GM21737 (cell line): ENCODE data around the gene ACRV1.
"Not testable (repeated sequence)": the region's sequence is repeated elsewhere in the genome, so short reads cannot be mapped to it uniquely, and the experiment has no call there.

Experiments
- ATAC-seq: cut with Tn5 transposase; IDR thresholded peaks from one replicate; pipeline ENCODE4 v1.9.1; 2021; ENCODE audit warnings: mild to moderate bottlenecking, moderate library complexity; ENCODE audit not compliant: unreplicated experiment

The ACRV1 gene

GRCh38 chr11:125680747-125681146, at the start of gene ACRV1:
Gene ACRV1 (minus strand): TSS chr11:125680847. CDS start chr11:125680780, 67 bp downstream.
- ATAC-seq: no peak

- ATAC-seq: no peak
Observed at GRCh38 chr11:125728969-125729368, 48.3 kb upstream of the ACRV1 start.

- ATAC-seq: no peak
Observed at GRCh38 chr11:125724125-125724524, 43.5 kb upstream of the ACRV1 start.

GRCh38 chr11:125720781-125721180, 40.1 kb upstream of the ACRV1 start:
- no peak for ATAC-seq

- ATAC-seq: not testable (repeated sequence)
Observed at GRCh38 chr11:125704686-125705085, 24.0 kb upstream of the ACRV1 start.

GRCh38 chr11:125701858-125702621, 21.4 kb upstream of the ACRV1 start:
- ATAC-seq: no peak

- no peak for ATAC-seq
Observed at GRCh38 chr11:125701018-125701610, 20.5 kb upstream of the ACRV1 start.

- ATAC-seq: no peak
Observed at GRCh38 chr11:125694951-125695350, 14.3 kb upstream of the ACRV1 start.

GRCh38 chr11:125692887-125693286, 12.2 kb upstream of the ACRV1 start:
- no peak for ATAC-seq

- ATAC-seq: no peak
Observed at GRCh38 chr11:125690006-125690405, 9.4 kb upstream of the ACRV1 start.

- no peak for ATAC-seq
Observed at GRCh38 chr11:125689274-125689859, 8.7 kb upstream of the ACRV1 start.

- no peak for ATAC-seq
Observed at GRCh38 chr11:125688632-125689031, 8.0 kb upstream of the ACRV1 start.

- ATAC-seq: no peak
Observed at GRCh38 chr11:125688066-125688465, 7.4 kb upstream of the ACRV1 start.

- no peak for ATAC-seq
Observed at GRCh38 chr11:125685228-125685627, 4.6 kb upstream of the ACRV1 start.

- ATAC-seq: no peak
Observed at GRCh38 chr11:125679837-125680236, 810 bp downstream of the ACRV1 start.

- ATAC-seq: no peak
Observed at GRCh38 chr11:125679397-125679796, 1.2 kb downstream of the ACRV1 start.

- ATAC-seq: no peak
Observed at GRCh38 chr11:125675196-125675595, 5.5 kb downstream of the ACRV1 start.

- ATAC-seq: no peak
Observed at GRCh38 chr11:125674210-125674609, 6.4 kb downstream of the ACRV1 start.

GRCh38 chr11:125671561-125671960, 9.1 kb downstream of the ACRV1 start:
- no peak for ATAC-seq

GRCh38 chr11:125670172-125670571, 10.5 kb downstream of the ACRV1 start:
- ATAC-seq: no peak

- no peak for ATAC-seq
Observed at GRCh38 chr11:125667151-125667550, 13.5 kb downstream of the ACRV1 start.

- ATAC-seq: no peak
Observed at GRCh38 chr11:125663910-125664309, 16.7 kb downstream of the ACRV1 start.
